D721Med (cell line): ENCODE data around the gene SH2D3A.

ENCODE experiments used
- DNase-seq: peaks from one replicate; pipeline ENCODE4 v3.0.0; 2011; ENCODE audit warnings: low spot score; ENCODE audit not compliant: insufficient read length
- FAIRE-seq: peaks from 2 replicates; lab custom pipeline; 2011; peaks lifted over from hg19 to GRCh38; lab: Jason Lieb, UNC
- TF ChIP-seq, protein P1 (sequence below): IDR thresholded peaks from 2 replicates; pipeline ENCODE4 v1.5.1; 2012; ENCODE audit warnings: mild to moderate bottlenecking, control low read depth; ENCODE audit not compliant: insufficient read depth; ENCODE audit errors: missing control alignments

The SH2D3A gene

DNA sequence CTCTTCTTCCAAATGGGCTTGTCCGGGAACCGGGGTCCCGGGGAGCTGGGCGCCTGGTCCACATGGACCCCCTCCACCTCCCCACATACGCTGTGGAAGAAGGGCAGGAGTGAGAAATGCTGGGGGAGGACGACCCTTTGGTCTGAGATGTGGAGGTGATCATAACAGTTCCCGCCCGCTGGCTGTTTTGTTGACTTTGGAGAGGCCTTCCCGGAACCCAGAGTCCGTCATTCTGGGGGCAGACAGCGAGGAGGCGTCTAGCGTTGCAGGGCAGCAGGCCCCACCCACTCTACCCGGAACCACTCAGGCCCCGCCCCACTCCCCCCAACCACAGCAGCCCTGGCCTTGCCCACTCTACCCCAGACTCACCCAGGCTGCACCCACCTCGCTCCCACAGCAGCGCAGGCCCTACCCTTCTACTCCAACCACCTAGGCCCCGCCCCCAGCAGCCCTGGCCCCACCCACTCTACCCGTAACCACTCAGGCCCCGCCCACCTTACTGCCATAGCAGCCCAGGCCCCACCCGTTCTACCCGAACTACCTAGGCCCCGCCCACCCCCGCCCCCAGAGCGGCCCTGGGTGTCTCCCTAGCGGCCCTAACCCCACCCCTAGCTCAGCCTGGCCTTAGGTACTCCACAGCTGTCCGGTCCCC, 37.0 kb downstream of the SH2D3A start:
- DNase-seq (no peak), FAIRE-seq (no peak)
- TF ChIP-seq, protein P1, sequence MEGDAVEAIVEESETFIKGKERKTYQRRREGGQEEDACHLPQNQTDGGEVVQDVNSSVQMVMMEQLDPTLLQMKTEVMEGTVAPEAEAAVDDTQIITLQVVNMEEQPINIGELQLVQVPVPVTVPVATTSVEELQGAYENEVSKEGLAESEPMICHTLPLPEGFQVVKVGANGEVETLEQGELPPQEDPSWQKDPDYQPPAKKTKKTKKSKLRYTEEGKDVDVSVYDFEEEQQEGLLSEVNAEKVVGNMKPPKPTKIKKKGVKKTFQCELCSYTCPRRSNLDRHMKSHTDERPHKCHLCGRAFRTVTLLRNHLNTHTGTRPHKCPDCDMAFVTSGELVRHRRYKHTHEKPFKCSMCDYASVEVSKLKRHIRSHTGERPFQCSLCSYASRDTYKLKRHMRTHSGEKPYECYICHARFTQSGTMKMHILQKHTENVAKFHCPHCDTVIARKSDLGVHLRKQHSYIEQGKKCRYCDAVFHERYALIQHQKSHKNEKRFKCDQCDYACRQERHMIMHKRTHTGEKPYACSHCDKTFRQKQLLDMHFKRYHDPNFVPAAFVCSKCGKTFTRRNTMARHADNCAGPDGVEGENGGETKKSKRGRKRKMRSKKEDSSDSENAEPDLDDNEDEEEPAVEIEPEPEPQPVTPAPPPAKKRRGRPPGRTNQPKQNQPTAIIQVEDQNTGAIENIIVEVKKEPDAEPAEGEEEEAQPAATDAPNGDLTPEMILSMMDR: no peak

- DNase-seq: no peak
- TF ChIP-seq, protein P1: no peak
- no peak for FAIRE-seq
Measured at GRCh38 chr19:6729573-6730152, 37.6 kb downstream of the SH2D3A start.

- FAIRE-seq: no peak
- TF ChIP-seq, protein P1: no peak
- DNase-seq: no peak
Measured at GRCh38 chr19:6728346-6728745, 38.9 kb downstream of the SH2D3A start.

DNA sequence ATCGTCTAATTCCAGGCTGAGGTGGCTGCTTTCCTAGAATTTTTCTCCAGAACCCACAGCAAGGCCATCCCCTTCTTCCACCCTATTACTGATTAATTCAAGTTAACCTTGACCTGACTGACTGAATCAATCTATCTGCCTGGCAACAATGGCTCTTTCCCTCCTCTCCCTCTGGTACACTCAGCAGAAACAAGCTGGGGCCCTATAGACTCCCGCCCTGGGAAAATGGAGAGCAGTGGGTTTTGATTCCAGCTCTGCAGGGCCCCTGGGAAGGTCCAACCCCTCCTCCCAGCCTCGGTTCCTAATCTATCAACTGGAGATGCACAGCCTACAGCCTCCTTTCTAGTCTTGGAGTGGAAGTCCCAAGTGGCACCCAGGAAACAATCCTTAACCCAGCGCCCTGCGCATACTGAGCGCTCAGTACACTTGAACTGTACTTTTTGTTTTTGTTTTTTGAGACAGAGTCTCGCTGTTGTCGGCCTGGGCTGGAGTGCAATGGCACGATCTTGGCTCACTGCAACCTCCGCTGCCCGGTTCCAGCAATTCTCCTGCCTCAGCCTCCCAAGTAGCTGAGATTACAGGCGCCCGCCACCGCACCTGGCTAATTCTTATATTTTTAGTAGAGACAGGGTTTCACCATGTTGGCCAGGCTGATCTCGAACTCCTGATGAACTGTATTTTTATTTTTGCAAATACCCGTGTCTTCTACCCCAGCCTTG, 41.6 kb downstream of the SH2D3A start:
- DNase-seq: no peak
- TF ChIP-seq, protein P1: no peak
- FAIRE-seq: no peak

DNA sequence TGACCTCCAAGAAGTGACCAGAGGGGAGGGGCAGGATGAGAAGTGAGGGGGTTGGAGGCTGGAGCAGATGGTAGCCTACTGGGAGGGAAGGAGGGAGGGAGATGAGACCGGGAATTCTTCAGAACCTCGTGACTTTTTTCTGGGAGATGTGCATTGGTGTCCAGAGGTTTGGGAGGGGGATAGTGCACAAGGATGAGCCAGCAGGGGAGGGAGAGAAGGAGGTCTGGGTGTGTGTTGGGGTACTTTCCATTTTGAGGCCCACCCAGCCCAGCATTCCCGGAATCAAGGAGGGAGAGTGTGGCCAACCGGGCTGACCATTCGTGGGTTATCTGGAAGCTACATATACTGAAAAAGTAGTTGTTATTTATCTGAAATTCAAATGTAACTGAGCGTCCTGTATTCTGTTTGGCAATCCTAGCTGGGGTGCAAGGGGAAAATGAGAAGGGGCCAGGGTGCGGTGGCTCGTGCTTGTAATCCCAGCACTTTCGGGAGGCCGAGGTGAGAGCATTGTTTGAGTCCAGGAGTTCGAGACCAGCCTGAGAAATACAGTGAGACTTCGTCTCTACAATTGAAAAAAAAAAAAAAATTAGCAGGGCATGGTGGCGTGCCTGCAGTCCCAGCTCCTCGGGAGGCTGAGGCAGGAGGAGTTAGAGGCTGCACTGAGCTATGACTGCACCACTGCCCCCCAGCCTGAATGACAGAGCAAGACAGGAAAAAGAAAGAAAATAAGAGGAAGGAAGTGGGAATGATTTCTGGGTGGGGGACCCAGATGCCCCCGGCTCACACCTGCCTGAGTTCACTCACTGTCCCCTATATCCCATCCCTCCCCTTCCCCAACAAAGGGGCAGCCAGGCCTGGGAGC, 42.4 kb downstream of the SH2D3A start:
- TF ChIP-seq, protein P1: no peak
- no peak for DNase-seq
- FAIRE-seq: no peak

- TF ChIP-seq, protein P1: no peak
- DNase-seq: no peak
- no peak for FAIRE-seq
Measured at GRCh38 chr19:6723738-6724137, 43.5 kb downstream of the SH2D3A start.
